ENCODE measurements around the gene LRP5.
"Not testable (repeated sequence)": the region's sequence is repeated elsewhere in the genome, so short reads cannot be mapped to it uniquely, and the experiment has no call there.

Gene LRP5

GRCh38 chr11:68297052-68297378, 15.4 kb upstream of the LRP5 start:
- ATAC-seq (no peak), DNase-seq (no peak)
- no peaks in the 10 kb centered on the region for H3K27me3 Mint-ChIP-seq
- H3K4me3 Mint-ChIP-seq = no peak overlapping the region
- no peaks in the 10 kb centered on the region for H3K36me3 Mint-ChIP-seq (ENCODE audit: low read depth)
- no peaks in the 10 kb centered on the region for H3K9me3 Mint-ChIP-seq
- peaks cover 6% of the 10 kb centered on the region for H3K4me1 Mint-ChIP-seq
- no peak overlapping the region for H3K27ac Mint-ChIP-seq

- Mint-ChIP-seq H3K4me3 (no peak overlapping the region), H3K36me3 (ENCODE audit: low read depth) (no peaks in the 10 kb centered on the region), H3K4me1 (peaks cover 6% of the 10 kb centered on the region), H3K27ac (no peak overlapping the region), H3K27me3 (no peaks in the 10 kb centered on the region), H3K9me3 (no peaks in the 10 kb centered on the region)
- no peak for ATAC-seq
- DNase-seq = no peak
Measured at GRCh38 chr11:68297494-68297811, 14.9 kb upstream of the LRP5 start.

GRCh38 chr11:68297812-68298658, 14.4 kb upstream of the LRP5 start:
- DNase-seq = peak; percentile 82
- Mint-ChIP-seq H3K36me3 (ENCODE audit: low read depth) (no peaks in the 10 kb centered on the region), H3K4me1 (peaks cover 6% of the 10 kb centered on the region), H3K9me3 (no peaks in the 10 kb centered on the region), H3K4me3 (no peak overlapping the region), H3K27ac (no peak overlapping the region), H3K27me3 (no peaks in the 10 kb centered on the region)
- ATAC-seq = peak; percentile 96

GRCh38 chr11:68298659-68299516, 13.5 kb upstream of the LRP5 start:
- Mint-ChIP-seq H3K4me1 (peaks cover 2% of the 10 kb centered on the region), H3K4me3 (no peak overlapping the region), H3K27ac (no peak overlapping the region), H3K36me3 (ENCODE audit: low read depth) (no peaks in the 10 kb centered on the region), H3K27me3 (no peaks in the 10 kb centered on the region), H3K9me3 (no peaks in the 10 kb centered on the region)
- no peak for ATAC-seq
- DNase-seq = no peak

- H3K27ac Mint-ChIP-seq; DNase-seq; H3K4me3 Mint-ChIP-seq; H3K27me3 Mint-ChIP-seq; H3K4me1 Mint-ChIP-seq; H3K9me3 Mint-ChIP-seq; H3K36me3 Mint-ChIP-seq (ENCODE audit: low read depth); ATAC-seq: not testable (repeated sequence)
Measured at GRCh38 chr11:68299517-68299879, 12.9 kb upstream of the LRP5 start.

GRCh38 chr11:68300076-68300830, 12.1 kb upstream of the LRP5 start:
- ATAC-seq (no peak), DNase-seq (no peak)
- Mint-ChIP-seq H3K27ac (no peak overlapping the region), H3K36me3 (ENCODE audit: low read depth) (no peaks in the 10 kb centered on the region), H3K4me3 (no peak overlapping the region), H3K9me3 (no peaks in the 10 kb centered on the region), H3K27me3 (no peaks in the 10 kb centered on the region), H3K4me1 (peaks cover 2% of the 10 kb centered on the region)

- no peak overlapping the region for H3K27ac Mint-ChIP-seq
- no peaks in the 10 kb centered on the region for H3K9me3 Mint-ChIP-seq
- no peaks in the 10 kb centered on the region for H3K36me3 Mint-ChIP-seq (ENCODE audit: low read depth)
- no peaks in the 10 kb centered on the region for H3K27me3 Mint-ChIP-seq
- ATAC-seq (no peak), DNase-seq (no peak)
- H3K4me3 Mint-ChIP-seq = no peak overlapping the region
- H3K4me1 Mint-ChIP-seq = no peaks in the 10 kb centered on the region
Measured at GRCh38 chr11:68302256-68302655, 10.1 kb upstream of the LRP5 start.

GRCh38 chr11:68302670-68303069, 9.7 kb upstream of the LRP5 start:
- Mint-ChIP-seq H3K36me3 (ENCODE audit: low read depth) (no peaks in the 10 kb centered on the region), H3K27ac (no peak overlapping the region), H3K9me3 (no peaks in the 10 kb centered on the region), H3K4me3 (no peak overlapping the region), H3K27me3 (no peaks in the 10 kb centered on the region), H3K4me1 (no peaks in the 10 kb centered on the region)
- ATAC-seq (no peak), DNase-seq (no peak)

- Mint-ChIP-seq H3K9me3 (no peaks in the 10 kb centered on the region), H3K36me3 (ENCODE audit: low read depth) (no peaks in the 10 kb centered on the region), H3K4me1 (no peaks in the 10 kb centered on the region), H3K4me3 (no peak overlapping the region), H3K27me3 (no peaks in the 10 kb centered on the region), H3K27ac (no peak overlapping the region)
- no peak for DNase-seq
- no peak for ATAC-seq
Measured at GRCh38 chr11:68303083-68303482, 9.3 kb upstream of the LRP5 start.

- Mint-ChIP-seq H3K4me3 (no peak overlapping the region), H3K27ac (no peak overlapping the region)
- no peak for DNase-seq
Measured at GRCh38 chr11:68303982-68304780, 8.2 kb upstream of the LRP5 start.

GRCh38 chr11:68306636-68307035, 5.8 kb upstream of the LRP5 start:
- Mint-ChIP-seq H3K27me3 (peaks cover 6% of the 10 kb centered on the region), H3K4me1 (no peaks in the 10 kb centered on the region), H3K4me3 (no peak overlapping the region), H3K9me3 (no peaks in the 10 kb centered on the region), H3K36me3 (ENCODE audit: low read depth) (no peaks in the 10 kb centered on the region), H3K27ac (no peak overlapping the region)
- no peak for DNase-seq
- no peak for ATAC-seq

More at GRCh38 chr11:68303982-68304780, 8.2 kb upstream of the LRP5 start:
- no peaks in the 10 kb centered on the region for H3K9me3 Mint-ChIP-seq
- no peaks in the 10 kb centered on the region for H3K27me3 Mint-ChIP-seq
- no peaks in the 10 kb centered on the region for H3K4me1 Mint-ChIP-seq
- no peak for ATAC-seq
- H3K36me3 Mint-ChIP-seq (ENCODE audit: low read depth) = no peaks in the 10 kb centered on the region

GRCh38 chr11:68308068-68308467, 4.3 kb upstream of the LRP5 start:
- Mint-ChIP-seq H3K36me3 (ENCODE audit: low read depth) (no peaks in the 10 kb centered on the region), H3K27me3 (peaks cover 6% of the 10 kb centered on the region), H3K27ac (no peak overlapping the region), H3K4me1 (no peaks in the 10 kb centered on the region), H3K4me3 (no peak overlapping the region), H3K9me3 (no peaks in the 10 kb centered on the region)
- ATAC-seq = no peak
- no peak for DNase-seq

- no peaks in the 10 kb centered on the region for H3K9me3 Mint-ChIP-seq
- DNase-seq (no peak), ATAC-seq (no peak)
- no peak overlapping the region for H3K4me3 Mint-ChIP-seq
- no peak overlapping the region for H3K27ac Mint-ChIP-seq
- H3K27me3 Mint-ChIP-seq = peaks cover 19% of the 10 kb centered on the region
- H3K4me1 Mint-ChIP-seq = peaks cover 12% of the 10 kb centered on the region
- no peaks in the 10 kb centered on the region for H3K36me3 Mint-ChIP-seq (ENCODE audit: low read depth)
Measured at GRCh38 chr11:68309621-68310185, 2.7 kb upstream of the LRP5 start.
